ENCODE results near the gene ATG9B.

The ATG9B gene

DNA sequence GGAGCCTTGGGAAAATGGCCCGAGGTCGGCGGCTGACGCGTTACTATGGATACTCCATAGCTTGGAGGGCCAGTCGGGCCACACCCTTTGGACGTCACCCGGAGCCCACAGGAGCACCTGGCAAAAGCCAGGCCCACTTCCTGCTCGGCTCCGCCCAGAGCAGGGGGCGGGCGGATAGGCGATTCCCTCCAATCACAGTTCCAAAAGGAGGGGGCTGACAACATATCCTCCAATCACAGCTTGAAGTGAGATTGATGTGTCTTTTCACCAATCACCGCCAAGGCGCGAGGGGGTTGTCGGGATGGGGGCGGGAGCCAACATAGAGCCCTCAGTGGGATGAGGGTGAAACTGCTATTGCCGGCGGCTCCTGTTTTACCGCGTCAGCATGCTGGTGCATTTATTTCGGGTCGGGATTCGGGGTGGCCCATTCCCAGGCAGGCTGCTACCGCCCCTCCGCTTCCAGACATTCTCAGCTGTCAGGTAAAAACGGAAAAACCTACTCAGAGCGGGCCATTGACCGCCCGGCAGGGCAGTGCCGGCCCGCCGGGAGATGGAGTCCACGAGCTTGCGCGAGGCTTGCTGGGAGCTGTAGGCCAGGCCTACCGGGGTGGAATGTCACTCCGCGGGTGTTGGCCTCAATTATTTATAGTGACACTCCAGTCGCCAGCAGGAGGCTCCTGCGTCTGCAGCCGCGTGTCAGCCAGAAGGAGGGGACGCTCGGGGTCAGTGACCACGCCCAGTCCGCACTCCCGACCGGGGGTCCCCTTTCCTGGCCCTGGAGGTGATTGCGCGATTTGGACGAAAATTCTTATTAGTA, 4.0 kb upstream of the ATG9B start, which contains the start of gene ABCB8 (continued):
- TF ChIP-seq ZNF394 (tag by site-specific recombination; IDR thresholded peaks at IDR 0.05; ENCODE audit: borderline replicate concordance) (peak; percentile 55), HOXC10 (CRISPR knock-in tag; IDR thresholded peaks at IDR 0.05) (peak; percentile 96; the same call in 1 of the 2 replicates), ZNF423 (tag by site-specific recombination; IDR thresholded peaks at IDR 0.05) (peak; percentile 64; the same call in 1 of the 2 replicates), ZNF529 (tag by site-specific recombination; IDR thresholded peaks at IDR 0.05; ENCODE audit: insufficient replicate concordance) (no peak), ZNF610 (tag by site-specific recombination; IDR thresholded peaks at IDR 0.05; ENCODE audit: borderline replicate concordance) (peak; percentile 38; the same call in 1 of the 2 replicates), ZNF654 (tag by site-specific recombination; IDR thresholded peaks at IDR 0.05; ENCODE audit: low read depth) (peak; percentile 44), ZNF211 (tag by site-specific recombination; IDR thresholded peaks at IDR 0.05; ENCODE audit: low read depth) (no peak), SP7 (tag by site-specific recombination; IDR thresholded peaks at IDR 0.05) (peak; percentile 78), GLIS1 (tag by site-specific recombination; IDR thresholded peaks at IDR 0.05) (peak; percentile 88), KLF16 (tag by site-specific recombination; IDR thresholded peaks at IDR 0.05) (0 out of 2 replicates have a peak, but pooled peaks have one; percentile 55), ZNF324 (tag by site-specific recombination; IDR thresholded peaks at IDR 0.05) (peak; percentile 81; the same call in 1 of the 2 replicates), ZSCAN18 (tag by site-specific recombination; IDR thresholded peaks at IDR 0.05) (0 out of 2 replicates have a peak, but pooled peaks have one; percentile 38), OSR2 (tag by site-specific recombination; IDR thresholded peaks at IDR 0.05) (peak; percentile 56; the same call in 1 of the 2 replicates), BCL11A (tag by site-specific recombination; IDR thresholded peaks at IDR 0.05; ENCODE audit: low read depth) (peak; percentile 58; the same call in 1 of the 2 replicates), ZNF341 (tag by site-specific recombination; IDR thresholded peaks at IDR 0.05; ENCODE audit: low read depth) (peak; percentile 50), ZFHX2 (tag by site-specific recombination; conservative IDR thresholded peaks at IDR 0.05) (0 out of 2 replicates have a peak, but pooled peaks have one; percentile 16), ZNF585B (tag by site-specific recombination; IDR thresholded peaks at IDR 0.05) (no peak), PATZ1 (tag by site-specific recombination; IDR thresholded peaks at IDR 0.05) (peak; percentile 65), ZNF19 (tag by site-specific recombination; IDR thresholded peaks at IDR 0.05; ENCODE audit: low read depth) (no peak), SP2 (tag by site-specific recombination; IDR thresholded peaks at IDR 0.05) (peak; percentile 99), ZNF175 (tag by site-specific recombination; IDR thresholded peaks at IDR 0.05) (no peak), ZBTB21 (tag by site-specific recombination; IDR thresholded peaks at IDR 0.05) (no peak), ZXDB (tag by site-specific recombination; IDR thresholded peaks at IDR 0.05) (peak; percentile 78), KLF1 (tag by site-specific recombination; IDR thresholded peaks at IDR 0.05) (peak; percentile 74)
- TF ChIP-seq, protein P1, sequence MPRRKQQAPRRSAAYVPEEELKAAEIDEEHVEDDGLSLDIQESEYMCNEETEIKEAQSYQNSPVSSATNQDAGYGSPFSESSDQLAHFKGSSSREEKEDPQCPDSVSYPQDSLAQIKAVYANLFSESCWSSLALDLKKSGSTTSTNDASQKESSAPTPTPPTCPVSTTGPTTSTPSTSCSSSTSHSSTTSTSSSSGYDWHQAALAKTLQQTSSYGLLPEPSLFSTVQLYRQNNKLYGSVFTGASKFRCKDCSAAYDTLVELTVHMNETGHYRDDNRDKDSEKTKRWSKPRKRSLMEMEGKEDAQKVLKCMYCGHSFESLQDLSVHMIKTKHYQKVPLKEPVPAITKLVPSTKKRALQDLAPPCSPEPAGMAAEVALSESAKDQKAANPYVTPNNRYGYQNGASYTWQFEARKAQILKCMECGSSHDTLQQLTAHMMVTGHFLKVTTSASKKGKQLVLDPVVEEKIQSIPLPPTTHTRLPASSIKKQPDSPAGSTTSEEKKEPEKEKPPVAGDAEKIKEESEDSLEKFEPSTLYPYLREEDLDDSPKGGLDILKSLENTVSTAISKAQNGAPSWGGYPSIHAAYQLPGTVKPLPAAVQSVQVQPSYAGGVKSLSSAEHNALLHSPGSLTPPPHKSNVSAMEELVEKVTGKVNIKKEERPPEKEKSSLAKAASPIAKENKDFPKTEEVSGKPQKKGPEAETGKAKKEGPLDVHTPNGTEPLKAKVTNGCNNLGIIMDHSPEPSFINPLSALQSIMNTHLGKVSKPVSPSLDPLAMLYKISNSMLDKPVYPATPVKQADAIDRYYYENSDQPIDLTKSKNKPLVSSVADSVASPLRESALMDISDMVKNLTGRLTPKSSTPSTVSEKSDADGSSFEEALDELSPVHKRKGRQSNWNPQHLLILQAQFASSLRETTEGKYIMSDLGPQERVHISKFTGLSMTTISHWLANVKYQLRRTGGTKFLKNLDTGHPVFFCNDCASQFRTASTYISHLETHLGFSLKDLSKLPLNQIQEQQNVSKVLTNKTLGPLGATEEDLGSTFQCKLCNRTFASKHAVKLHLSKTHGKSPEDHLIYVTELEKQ (tag by site-specific recombination; IDR thresholded peaks at IDR 0.05; ENCODE audit: borderline replicate concordance), result peak; percentile 64; the same call in 1 of the 2 replicates
- TF ChIP-seq, protein P2, sequence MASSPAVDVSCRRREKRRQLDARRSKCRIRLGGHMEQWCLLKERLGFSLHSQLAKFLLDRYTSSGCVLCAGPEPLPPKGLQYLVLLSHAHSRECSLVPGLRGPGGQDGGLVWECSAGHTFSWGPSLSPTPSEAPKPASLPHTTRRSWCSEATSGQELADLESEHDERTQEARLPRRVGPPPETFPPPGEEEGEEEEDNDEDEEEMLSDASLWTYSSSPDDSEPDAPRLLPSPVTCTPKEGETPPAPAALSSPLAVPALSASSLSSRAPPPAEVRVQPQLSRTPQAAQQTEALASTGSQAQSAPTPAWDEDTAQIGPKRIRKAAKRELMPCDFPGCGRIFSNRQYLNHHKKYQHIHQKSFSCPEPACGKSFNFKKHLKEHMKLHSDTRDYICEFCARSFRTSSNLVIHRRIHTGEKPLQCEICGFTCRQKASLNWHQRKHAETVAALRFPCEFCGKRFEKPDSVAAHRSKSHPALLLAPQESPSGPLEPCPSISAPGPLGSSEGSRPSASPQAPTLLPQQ (tag by site-specific recombination; IDR thresholded peaks at IDR 0.05), result peak; percentile 61; the same call in 1 of the 2 replicates
- TF ChIP-seq, protein P3, sequence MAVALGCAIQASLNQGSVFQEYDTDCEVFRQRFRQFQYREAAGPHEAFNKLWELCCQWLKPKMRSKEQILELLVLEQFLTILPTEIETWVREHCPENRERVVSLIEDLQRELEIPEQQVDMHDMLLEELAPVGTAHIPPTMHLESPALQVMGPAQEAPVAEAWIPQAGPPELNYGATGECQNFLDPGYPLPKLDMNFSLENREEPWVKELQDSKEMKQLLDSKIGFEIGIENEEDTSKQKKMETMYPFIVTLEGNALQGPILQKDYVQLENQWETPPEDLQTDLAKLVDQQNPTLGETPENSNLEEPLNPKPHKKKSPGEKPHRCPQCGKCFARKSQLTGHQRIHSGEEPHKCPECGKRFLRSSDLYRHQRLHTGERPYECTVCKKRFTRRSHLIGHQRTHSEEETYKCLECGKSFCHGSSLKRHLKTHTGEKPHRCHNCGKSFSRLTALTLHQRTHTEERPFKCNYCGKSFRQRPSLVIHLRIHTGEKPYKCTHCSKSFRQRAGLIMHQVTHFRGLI (tag by site-specific recombination; IDR thresholded peaks at IDR 0.05), result peak; percentile 78

All from HEK293 (cell line).